Measurements from ENCODE around the gene CTNND1. TPM values are rescaled to one million over a fixed set of nuclear protein-coding genes. Genes with fewer than 3 reads are reported as not detected.

The CTNND1 gene
- total RNA-seq, 6 donors from 2014 or later = 136 to 232 (median 214) TPM

DNA sequence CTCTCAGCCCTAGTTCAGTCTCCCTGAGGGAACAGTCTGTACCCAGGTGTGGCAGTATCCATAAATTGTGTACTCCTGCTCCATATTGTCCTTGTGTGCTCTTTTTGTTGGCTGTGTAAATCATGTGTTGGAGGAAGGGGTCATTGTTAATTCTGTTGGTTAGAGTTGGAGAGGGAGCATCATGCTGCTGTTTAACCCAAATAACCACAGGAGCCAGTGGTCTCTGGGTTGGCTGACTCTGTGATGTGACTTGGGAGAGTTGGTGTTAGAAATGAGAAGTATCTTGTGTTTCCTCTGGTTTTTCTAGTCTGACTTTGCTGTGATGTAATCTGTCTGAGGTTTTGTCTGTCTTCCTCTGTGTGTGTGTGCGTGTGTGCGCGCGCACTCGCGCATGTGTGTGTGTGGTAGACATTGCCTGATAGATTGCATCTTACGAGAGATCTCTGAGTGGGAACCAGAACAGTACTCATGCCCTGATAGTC lies 30.5 kb downstream of the CTNND1 start:
- H3K36me3 ChIP-seq = peaks cover 5 to 39% (median 23%) of the 10 kb centered on the region in 4 donors
- peaks cover 68 to 84% (median 75%) of the 10 kb centered on the region in 4 donors for H3K4me1 ChIP-seq
- H3K27me3 ChIP-seq = no peaks in the 10 kb centered on the region
- H3K27ac ChIP-seq = peak overlapping the region; percentile 56 to 85 (median 81)
- H3K9me3 ChIP-seq = no peaks in the 10 kb centered on the region
- DNase-seq (peak; percentile 93 to 96), ATAC-seq (ENCODE audit: low FRiP score in 2 of 2) (peak; percentile 89 to 90)
- peak; percentile 41 to 67 for TF ChIP-seq POLR2AphosphoS5 (IDR thresholded peaks at IDR 0.05)
- no peak for TF ChIP-seq CTCF (IDR thresholded peaks at IDR 0.05)
- peak in 1 of 4 donors; percentile 6 for TF ChIP-seq EP300 (IDR thresholded peaks at IDR 0.05)
- peak in 1 of 4 donors; percentile 49 for TF ChIP-seq POLR2A (IDR thresholded peaks at IDR 0.05)
- 46 to 49% methylated on average over 7 of the region's 7 CpGs for WGBS, 2 donors
- H3K4me3 ChIP-seq = peak overlapping the region in 2 of 4 donors; percentile 8 to 15

GRCh38 chr11:57792870-57793269 lies 31.3 kb downstream of the CTNND1 start:
- Histone ChIP-seq H3K27me3 (no peaks in the 10 kb centered on the region), H3K4me1 (peaks cover 61 to 78% (median 68%) of the 10 kb centered on the region in 4 donors), H3K9me3 (no peaks in the 10 kb centered on the region), H3K4me3 (peak overlapping the region in 2 of 4 donors; percentile 8 to 15), H3K27ac (peak overlapping the region; percentile 56 to 85 (median 81)), H3K36me3 (peaks cover 5 to 42% (median 29%) of the 10 kb centered on the region in 4 donors)
- DNase-seq (no peak), ATAC-seq (ENCODE audit: low FRiP score in 2 of 2) (peak; percentile 62 to 80)
- peak in 1 of 4 donors; percentile 8 for TF ChIP-seq POLR2A (IDR thresholded peaks at IDR 0.05)
- TF ChIP-seq POLR2AphosphoS5 (IDR thresholded peaks at IDR 0.05) = peak in 1 of 2 donors; percentile 28
- peak in 2 of 4 donors; percentile 29 to 58 for TF ChIP-seq EP300 (IDR thresholded peaks at IDR 0.05)
- TF ChIP-seq CTCF (IDR thresholded peaks at IDR 0.05) = no peak

DNA sequence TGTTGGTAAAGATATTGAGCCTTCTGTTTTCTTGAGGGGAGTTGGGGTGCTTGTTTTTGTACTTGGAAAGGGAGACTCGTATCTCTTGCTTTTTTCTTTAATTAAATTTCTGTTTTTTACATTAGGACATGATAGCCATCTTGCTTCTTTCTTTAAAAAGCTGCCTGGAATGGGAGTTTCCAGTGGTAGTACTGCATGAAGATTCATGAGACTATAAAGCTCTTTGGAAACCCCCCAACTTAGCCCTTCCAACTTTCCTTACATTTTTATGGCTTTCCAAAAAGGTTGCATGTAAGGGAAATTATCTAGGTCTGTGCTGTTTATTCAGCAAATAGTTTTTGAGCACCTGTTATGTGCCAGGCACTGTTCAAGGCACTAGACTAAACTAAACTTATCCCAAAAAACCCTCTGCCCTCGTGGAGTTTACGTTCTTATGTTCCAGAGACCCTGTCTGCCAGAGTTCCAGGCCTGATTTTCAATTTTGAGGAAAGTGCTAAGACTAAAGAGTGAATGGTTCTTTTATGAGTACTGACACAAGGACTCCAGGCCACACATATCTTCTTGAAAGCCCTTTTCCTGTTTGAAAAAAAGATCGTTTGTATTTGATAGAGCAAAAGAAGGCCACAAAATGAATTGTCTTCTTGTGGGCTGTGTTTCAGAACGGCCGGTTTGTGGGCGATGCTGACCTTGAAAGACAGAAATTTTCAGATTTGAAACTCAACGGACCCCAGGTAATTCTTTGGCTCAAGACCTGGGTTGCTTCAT lies 31.9 kb downstream of the CTNND1 start:
- H3K27ac ChIP-seq = peak overlapping the region; percentile 50 to 85 (median 81)
- no peak for ATAC-seq (ENCODE audit: low FRiP score in 2 of 2)
- WGBS, 2 donors = 43 to 45% methylated on average over 8 of the region's 8 CpGs
- peaks cover 5 to 49% (median 34%) of the 10 kb centered on the region in 4 donors for H3K36me3 ChIP-seq
- DNase-seq = no peak
- no peak for TF ChIP-seq CTCF (IDR thresholded peaks at IDR 0.05)
- no peak for TF ChIP-seq POLR2A (IDR thresholded peaks at IDR 0.05)
- TF ChIP-seq POLR2AphosphoS5 (IDR thresholded peaks at IDR 0.05) = no peak
- no peak for TF ChIP-seq EP300 (IDR thresholded peaks at IDR 0.05)
- H3K4me3 ChIP-seq = peak overlapping the region in 1 of 4 donors; percentile 8
- H3K9me3 ChIP-seq = no peaks in the 10 kb centered on the region
- H3K4me1 ChIP-seq = peaks cover 58 to 78% (median 68%) of the 10 kb centered on the region in 4 donors
- H3K27me3 ChIP-seq = no peaks in the 10 kb centered on the region

DNA sequence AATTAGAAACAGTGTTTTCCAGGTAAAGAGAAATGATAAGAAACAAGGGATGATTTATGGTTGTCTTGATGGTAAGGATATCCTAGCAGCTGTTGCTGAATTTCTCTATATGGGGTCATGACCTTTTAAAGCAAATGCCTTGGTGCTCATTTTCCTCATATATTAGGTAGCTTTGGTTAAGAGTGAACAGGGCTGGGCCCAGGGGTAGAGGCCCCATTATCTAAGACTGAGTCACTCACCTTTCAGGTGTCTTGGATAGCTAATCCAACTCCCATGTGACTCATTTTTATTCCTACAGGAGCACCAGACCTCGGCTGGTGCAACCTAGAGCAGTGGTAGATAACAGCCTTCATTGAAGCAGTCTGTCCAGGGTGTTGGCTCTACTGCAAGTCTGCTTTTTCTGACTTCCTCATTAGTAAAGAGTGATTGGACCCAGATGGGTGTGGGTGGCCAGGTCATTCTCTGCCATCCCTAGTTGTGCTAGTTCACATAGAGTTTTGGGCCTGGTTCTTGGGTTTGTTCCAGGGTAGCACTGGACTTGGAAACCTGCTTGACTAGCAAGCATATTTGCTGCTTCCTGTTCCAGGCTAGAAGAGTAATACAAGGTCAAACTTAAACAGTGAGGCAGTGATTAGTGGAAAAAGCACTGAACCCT lies 37.4 kb downstream of the CTNND1 start:
- peak; percentile 75 to 82 for ATAC-seq (ENCODE audit: low FRiP score in 2 of 2)
- peaks cover 44 to 69% (median 54%) of the 10 kb centered on the region in 4 donors for H3K4me1 ChIP-seq
- WGBS, 2 donors = 10 to 13% methylated on average over 1 of the region's 1 CpG

More for the DNA sequence above, 37.4 kb downstream of the CTNND1 start:
- no peaks in the 10 kb centered on the region for H3K9me3 ChIP-seq
- no peak overlapping the region for H3K4me3 ChIP-seq
- no peaks in the 10 kb centered on the region for H3K27me3 ChIP-seq
- peak overlapping the region; percentile 55 to 70 (median 62) for H3K27ac ChIP-seq
- H3K36me3 ChIP-seq = peaks cover 8 to 68% (median 54%) of the 10 kb centered on the region in 4 donors
- TF ChIP-seq POLR2A (IDR thresholded peaks at IDR 0.05) (no peak), POLR2AphosphoS5 (IDR thresholded peaks at IDR 0.05) (no peak), EP300 (IDR thresholded peaks at IDR 0.05) (no peak), CTCF (IDR thresholded peaks at IDR 0.05) (no peak)
- peak in 1 of 2 donors; percentile 71 for DNase-seq
